Measurements from ENCODE around the gene ABI3BP.

Gene ABI3BP

DNA sequence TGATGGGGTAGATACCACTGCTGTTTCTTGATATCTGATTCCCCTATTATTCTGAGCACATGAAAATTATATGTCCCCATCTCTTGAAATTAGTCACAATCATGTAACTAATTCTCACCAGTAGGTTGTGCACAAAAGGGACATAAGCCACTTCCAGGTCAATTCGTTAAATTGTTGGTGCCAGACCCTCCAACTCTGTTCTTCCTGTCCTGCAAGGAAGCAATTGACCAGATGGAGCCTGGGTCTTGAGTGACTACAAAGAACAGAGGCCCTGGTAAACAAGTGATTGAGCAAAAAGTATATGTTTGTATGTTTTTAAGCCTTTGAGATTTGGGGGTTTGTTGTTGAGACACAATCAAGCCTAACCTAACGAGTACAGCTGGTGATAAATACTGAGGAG lies 36.9 kb downstream of the ABI3BP start:
- Histone ChIP-seq H3K9me3 (ENCODE audit: insufficient read depth, low read depth, low read length) (no peaks in the 10 kb centered on the region), H4K20me1 (ENCODE audit: insufficient read depth, low read length, poor library complexity, severe bottlenecking) (no peaks in the 10 kb centered on the region), H3F3A (ENCODE audit: low read depth) (no peaks in the 10 kb centered on the region), H3K27me3 (ENCODE audit: insufficient read depth, low read length, poor library complexity, severe bottlenecking) (no peaks in the 10 kb centered on the region), H3K9me2 (replicated peaks; ENCODE audit: low read depth, low read length) (no peaks in the 10 kb centered on the region), H3K4me1 (ENCODE audit: insufficient read depth, low read length, poor library complexity, severe bottlenecking) (no peaks in the 10 kb centered on the region), H3K4me2 (ENCODE audit: low read depth, low read length, poor library complexity, severe bottlenecking) (no peak overlapping the region), H3K79me2 (ENCODE audit: insufficient read depth, low read length) (no peaks in the 10 kb centered on the region), H3K4me3 (ENCODE audit: low read length, poor library complexity, severe bottlenecking) (no peak overlapping the region), H2AFZ (ENCODE audit: low read length) (no peak overlapping the region), H3K36me3 (ENCODE audit: insufficient read depth, low read length) (no peaks in the 10 kb centered on the region), H3K9ac (ENCODE audit: low read depth, low read length, poor library complexity, severe bottlenecking) (no peak overlapping the region)
- TF ChIP-seq EZH2phosphoT487 (IDR thresholded peaks at IDR 0.05; ENCODE audit: borderline replicate concordance), result no peak
- TF ChIP-seq, protein P1, sequence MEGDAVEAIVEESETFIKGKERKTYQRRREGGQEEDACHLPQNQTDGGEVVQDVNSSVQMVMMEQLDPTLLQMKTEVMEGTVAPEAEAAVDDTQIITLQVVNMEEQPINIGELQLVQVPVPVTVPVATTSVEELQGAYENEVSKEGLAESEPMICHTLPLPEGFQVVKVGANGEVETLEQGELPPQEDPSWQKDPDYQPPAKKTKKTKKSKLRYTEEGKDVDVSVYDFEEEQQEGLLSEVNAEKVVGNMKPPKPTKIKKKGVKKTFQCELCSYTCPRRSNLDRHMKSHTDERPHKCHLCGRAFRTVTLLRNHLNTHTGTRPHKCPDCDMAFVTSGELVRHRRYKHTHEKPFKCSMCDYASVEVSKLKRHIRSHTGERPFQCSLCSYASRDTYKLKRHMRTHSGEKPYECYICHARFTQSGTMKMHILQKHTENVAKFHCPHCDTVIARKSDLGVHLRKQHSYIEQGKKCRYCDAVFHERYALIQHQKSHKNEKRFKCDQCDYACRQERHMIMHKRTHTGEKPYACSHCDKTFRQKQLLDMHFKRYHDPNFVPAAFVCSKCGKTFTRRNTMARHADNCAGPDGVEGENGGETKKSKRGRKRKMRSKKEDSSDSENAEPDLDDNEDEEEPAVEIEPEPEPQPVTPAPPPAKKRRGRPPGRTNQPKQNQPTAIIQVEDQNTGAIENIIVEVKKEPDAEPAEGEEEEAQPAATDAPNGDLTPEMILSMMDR (conservative IDR thresholded peaks at IDR 0.05; ENCODE audit: low read length), result no peak

DNA sequence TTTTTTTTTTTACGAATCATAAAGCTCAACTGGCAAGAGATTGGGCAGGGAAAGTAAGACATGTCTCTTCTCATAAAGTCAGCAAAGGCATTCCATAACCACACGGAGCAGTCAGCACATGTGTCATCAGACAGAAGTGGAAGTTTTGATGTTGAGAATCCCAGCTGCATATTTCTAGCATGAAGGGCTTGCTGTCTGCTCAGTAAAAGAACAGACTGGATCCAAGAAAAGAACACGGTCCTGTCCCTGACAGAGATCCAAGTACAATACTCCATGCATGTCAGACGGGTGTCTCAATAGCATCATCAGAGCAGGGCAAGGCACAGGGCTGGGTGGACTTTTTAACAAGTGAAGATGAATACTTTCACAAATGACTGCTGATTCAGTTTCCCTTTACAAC lies 38.2 kb downstream of the ABI3BP start:
- H3K36me3 ChIP-seq (ENCODE audit: insufficient read depth, low read length), result no peaks in the 10 kb centered on the region
- no peaks in the 10 kb centered on the region for H3K9me2 ChIP-seq (replicated peaks; ENCODE audit: low read depth, low read length)
- no peaks in the 10 kb centered on the region for H3K4me1 ChIP-seq (ENCODE audit: insufficient read depth, low read length, poor library complexity, severe bottlenecking)
- no peaks in the 10 kb centered on the region for H3K9me3 ChIP-seq (ENCODE audit: insufficient read depth, low read depth, low read length)
- no peaks in the 10 kb centered on the region for H3K79me2 ChIP-seq (ENCODE audit: insufficient read depth, low read length)
- H4K20me1 ChIP-seq (ENCODE audit: insufficient read depth, low read length, poor library complexity, severe bottlenecking), result no peaks in the 10 kb centered on the region
- no peak overlapping the region for H3K9ac ChIP-seq (ENCODE audit: low read depth, low read length, poor library complexity, severe bottlenecking)
- TF ChIP-seq, protein P1 (conservative IDR thresholded peaks at IDR 0.05; ENCODE audit: low read length), result no peak
- H2AFZ ChIP-seq (ENCODE audit: low read length), result no peak overlapping the region
- no peaks in the 10 kb centered on the region for H3F3A ChIP-seq (ENCODE audit: low read depth)
- no peaks in the 10 kb centered on the region for H3K27me3 ChIP-seq (ENCODE audit: insufficient read depth, low read length, poor library complexity, severe bottlenecking)
- H3K4me3 ChIP-seq (ENCODE audit: low read length, poor library complexity, severe bottlenecking), result no peak overlapping the region
- no peak overlapping the region for H3K4me2 ChIP-seq (ENCODE audit: low read depth, low read length, poor library complexity, severe bottlenecking)

DNA sequence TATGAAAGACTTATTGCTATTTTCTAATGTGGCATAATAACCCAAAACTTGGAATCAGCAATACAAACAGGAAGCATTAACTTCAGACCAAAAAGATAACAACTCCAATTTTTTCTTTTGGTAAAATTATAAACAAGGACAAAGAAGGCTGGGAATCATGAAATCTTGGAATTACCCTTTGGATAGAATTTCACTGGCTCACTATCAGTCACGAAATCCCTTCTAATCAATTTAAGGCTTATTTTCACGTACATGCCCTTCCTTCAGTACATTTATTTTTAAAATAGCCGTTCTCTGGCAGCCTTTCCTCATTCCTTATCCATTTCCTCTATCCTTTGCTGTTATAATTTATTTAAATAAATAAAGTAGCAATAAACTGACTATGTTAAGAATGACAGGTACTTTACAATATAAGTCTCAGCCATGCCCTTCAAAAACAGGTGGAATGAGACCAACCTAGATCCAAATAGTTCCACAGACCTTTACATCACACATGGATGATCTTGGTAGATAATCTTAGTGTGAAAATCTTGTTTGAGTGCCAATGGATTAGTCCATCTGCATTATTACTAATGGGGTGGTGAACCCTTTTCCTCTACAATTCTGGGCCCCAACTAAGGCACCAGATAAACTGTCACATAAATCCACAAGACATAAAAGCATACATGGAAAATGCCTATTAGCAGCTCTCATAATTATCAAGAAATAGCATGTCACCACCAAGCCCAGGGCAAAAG lies 38.9 kb downstream of the ABI3BP start:
- no peaks in the 10 kb centered on the region for H4K20me1 ChIP-seq (ENCODE audit: insufficient read depth, low read length, poor library complexity, severe bottlenecking)
- H3K9ac ChIP-seq (ENCODE audit: low read depth, low read length, poor library complexity, severe bottlenecking), result no peak overlapping the region
- H3K79me2 ChIP-seq (ENCODE audit: insufficient read depth, low read length), result no peaks in the 10 kb centered on the region
- H3K9me2 ChIP-seq (replicated peaks; ENCODE audit: low read depth, low read length), result no peaks in the 10 kb centered on the region
- no peaks in the 10 kb centered on the region for H3K27me3 ChIP-seq (ENCODE audit: insufficient read depth, low read length, poor library complexity, severe bottlenecking)
- H3K4me1 ChIP-seq (ENCODE audit: insufficient read depth, low read length, poor library complexity, severe bottlenecking), result no peaks in the 10 kb centered on the region
- TF ChIP-seq, protein P1 (conservative IDR thresholded peaks at IDR 0.05; ENCODE audit: low read length), result no peak
- TF ChIP-seq EZH2phosphoT487 (IDR thresholded peaks at IDR 0.05; ENCODE audit: borderline replicate concordance), result no peak
- H3K4me2 ChIP-seq (ENCODE audit: low read depth, low read length, poor library complexity, severe bottlenecking), result no peak overlapping the region
- H3F3A ChIP-seq (ENCODE audit: low read depth), result no peaks in the 10 kb centered on the region
- H2AFZ ChIP-seq (ENCODE audit: low read length), result no peak overlapping the region
- H3K4me3 ChIP-seq (ENCODE audit: low read length, poor library complexity, severe bottlenecking), result no peak overlapping the region
- no peaks in the 10 kb centered on the region for H3K36me3 ChIP-seq (ENCODE audit: insufficient read depth, low read length)
- no peaks in the 10 kb centered on the region for H3K9me3 ChIP-seq (ENCODE audit: insufficient read depth, low read depth, low read length)

Measured in Loucy (cell line).